ENCODE results near the gene TCIRG1.
A peak's percentile ranks its signal among the peaks of the same experiment; 100 is the strongest.

Gene TCIRG1

DNA sequence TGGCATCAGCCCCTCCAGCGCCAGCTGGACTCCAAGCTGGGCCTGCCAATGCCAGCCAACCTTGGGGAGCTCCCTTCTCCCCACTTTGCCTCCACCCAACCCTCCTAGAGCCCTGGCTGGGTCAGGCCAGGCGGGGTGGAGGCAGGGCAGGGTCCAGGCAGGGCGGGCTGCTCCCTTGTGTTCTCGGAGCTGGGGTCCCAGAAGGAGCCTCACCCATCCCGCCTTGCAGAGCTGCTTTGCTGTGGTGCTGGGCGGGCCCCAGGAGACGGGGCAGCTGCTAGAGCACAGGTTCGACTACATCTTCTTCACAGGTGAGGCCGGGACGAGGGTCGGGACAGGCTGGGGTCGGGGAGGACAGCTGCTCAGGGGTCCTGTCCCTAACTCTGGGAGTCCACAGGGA lies 19.3 kb upstream of the TCIRG1 start:
- no peak for DNase-seq

DNA sequence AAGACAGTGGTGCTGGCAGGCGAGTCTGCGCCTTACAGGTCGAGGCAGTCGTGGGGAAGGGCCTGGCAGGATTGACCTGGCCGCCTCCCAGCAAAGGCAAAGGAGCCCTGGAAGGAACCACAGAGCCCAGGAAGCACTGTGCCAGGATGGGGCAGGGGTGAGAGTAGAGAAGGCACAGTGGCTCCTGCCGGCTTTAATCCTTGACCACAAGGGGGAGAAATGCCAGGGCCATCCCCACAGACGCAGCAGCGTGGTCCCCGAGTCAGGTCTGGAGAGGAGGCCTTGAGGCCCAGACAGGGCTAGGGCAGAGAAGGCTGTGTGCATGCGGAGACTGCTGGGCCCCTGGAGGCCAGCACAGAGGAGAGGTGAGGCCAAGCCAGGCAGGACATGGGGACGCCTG lies 18.2 kb upstream of the TCIRG1 start:
- DNase-seq = peak; percentile 70

DNA sequence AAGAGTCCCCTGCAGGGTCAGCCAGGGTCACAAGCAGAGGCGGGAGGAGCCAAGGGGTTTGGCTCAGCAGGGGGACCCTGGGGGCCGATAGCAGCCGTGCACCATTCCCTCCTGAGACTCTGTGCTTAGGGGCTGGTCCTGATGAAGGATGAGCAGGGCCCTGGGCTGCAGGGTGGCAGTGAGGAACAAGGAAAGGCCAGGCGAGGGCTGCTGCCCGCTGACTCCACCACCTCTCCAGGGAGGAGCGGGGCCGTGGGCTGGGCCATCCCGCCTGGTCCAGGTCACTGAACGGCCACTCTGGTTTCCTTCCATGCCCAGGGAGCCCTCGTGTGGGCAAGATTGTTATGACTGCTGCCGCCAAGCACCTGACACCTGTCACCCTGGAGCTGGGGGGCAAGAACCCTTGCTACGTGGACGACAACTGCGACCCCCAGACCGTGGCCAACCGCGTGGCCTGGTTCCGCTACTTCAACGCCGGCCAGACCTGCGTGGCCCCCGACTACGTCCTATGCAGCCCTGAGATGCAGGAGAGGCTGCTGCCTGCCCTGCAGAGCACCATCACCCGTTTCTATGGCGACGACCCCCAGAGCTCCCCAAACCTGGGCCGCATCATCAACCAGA lies 17.5 kb upstream of the TCIRG1 start:
- peak; percentile 78 for DNase-seq

DNA sequence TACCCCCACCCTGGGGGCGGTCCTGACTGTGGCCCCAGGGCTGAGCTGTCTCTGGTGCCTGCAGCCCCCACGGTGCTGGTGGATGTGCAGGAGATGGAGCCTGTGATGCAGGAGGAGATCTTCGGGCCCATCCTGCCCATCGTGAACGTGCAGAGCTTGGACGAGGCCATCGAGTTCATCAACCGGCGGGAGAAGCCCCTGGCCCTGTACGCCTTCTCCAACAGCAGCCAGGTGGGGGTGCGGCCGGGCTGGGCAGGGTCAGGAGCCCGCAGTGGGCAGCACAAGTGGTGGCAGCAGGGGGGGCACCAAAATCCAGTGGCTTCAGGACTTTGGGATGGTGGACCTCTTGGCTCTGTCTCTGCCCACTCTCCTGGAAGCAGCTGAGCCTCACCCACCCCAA lies 16.3 kb upstream of the TCIRG1 start:
- no peak for DNase-seq

DNA sequence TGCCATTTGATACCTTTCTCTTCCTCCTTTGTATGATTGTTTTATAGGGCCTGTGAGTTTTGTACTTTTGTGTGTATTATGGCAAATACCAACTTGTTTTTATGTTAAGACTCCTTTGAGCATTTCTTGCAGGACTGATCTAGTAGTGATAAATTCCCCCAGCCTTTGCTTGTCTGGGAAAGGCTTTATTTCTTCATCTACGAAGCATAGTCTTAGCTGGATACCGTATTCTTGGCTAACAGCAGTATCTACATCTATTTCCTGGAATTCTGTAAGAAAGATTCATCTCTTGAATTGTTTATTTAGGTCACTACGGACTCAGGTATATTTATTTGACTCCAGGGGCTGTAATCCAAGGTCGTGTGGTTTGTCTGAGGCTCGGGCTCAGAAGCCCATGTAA lies 14.3 kb upstream of the TCIRG1 start:
- DNase-seq = no peak

DNA sequence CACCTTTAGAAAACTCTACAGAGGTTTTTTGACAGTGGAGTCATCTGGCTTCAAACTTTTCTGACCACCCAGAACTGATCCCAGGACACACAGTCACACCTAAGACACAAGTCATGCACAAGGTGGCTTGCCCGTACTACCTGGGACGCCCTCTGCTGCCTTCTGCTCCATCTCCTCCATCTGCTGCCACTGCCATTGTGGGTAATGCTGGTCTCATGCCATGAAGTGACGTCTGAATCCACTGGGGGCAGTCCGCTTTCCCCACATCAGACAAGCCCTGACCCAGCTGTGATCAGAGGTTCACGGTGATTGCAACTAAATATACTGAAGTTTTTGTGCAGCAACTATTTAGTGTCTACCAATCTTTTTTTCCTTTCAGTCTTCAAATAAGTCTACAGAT lies 13.8 kb upstream of the TCIRG1 start:
- peak; percentile 86 for DNase-seq

DNA sequence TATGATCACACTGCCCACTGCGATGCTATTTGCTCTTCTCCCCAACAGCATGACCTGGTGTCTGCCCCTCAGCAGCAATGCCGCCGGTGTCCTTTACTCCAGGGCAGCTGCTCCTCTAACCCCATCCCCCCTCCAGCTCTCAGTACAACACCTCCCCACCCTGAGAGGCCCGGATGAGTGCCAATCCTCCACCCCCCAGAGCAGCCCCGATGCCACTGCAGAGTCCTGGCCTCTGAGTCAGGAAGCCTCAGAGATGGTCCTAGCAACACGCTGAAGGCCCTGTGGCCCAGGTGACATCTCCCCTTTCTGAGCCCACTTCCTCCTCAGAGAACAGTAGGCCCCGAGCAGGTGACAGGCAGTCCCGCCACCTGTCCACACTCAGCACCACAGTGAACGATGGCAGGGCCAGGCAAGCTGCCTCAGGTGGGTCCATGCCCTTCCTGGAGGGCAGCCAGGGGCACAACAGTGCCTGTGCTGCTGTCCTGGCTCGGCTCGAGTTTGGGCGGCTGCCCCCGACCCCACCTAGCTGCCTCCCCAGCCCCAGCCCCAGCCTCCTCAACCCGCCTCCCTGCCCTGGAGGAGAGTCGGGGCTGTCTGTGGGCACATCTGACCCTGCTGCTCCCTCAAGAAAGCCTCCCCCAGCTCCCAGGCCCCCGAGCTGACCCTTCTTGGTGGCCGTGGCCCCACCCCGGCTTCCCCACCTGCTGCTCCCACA lies 12.3 kb upstream of the TCIRG1 start:
- DNase-seq = no peak

DNA sequence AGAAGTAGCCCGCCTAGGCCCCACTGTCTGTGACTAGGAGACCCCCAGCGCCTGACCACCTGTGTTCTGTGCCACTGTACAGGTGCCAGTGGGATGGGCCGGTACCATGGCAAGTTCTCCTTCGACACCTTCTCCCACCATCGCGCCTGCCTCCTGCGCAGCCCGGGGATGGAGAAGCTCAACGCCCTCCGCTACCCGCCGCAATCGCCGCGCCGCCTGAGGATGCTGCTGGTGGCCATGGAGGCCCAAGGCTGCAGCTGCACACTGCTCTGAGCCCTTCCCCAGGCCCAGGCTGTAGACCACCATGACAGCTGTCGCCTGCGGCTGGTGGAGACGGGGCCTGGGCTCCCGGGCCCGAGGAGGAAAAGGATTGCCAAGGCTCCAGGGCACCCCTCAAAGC lies 11.2 kb upstream of the TCIRG1 start:
- DNase-seq = no peak

DNA sequence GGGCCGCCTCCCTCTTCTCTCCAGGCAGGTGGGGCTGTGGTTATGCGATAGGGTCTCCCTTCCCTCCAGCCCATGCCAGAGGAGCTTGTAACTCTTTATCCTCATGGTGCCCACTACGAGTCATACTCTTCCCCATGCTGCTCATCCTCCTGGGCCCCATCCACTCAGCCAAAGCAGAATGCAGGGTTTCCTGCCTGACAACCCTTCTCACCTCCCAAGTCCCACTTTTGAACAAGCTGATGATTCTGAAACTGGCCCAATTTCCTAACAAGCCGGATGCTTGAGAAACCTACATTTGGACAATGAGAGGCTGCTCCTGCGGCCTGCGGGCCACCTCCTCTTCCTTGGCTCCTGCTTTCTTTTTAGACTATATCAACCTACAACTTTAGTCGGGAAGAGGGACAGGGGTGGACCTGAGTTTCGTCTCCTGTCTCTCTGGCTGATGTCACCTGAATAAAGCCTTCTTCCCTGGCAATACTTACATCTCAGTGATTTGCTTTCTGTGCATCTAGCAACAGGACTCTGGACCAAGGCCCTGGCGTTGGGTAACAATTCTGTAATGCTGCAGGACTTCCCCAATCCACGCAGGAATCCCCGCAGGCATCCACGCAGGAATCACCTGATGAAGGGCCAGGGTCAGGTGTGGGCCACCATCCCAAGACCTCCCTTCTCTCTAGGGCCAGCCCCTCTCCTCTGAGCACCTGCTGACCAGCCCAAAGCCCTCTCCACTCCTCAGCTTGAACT lies 9.9 kb upstream of the TCIRG1 start:
- no peak for DNase-seq

DNA sequence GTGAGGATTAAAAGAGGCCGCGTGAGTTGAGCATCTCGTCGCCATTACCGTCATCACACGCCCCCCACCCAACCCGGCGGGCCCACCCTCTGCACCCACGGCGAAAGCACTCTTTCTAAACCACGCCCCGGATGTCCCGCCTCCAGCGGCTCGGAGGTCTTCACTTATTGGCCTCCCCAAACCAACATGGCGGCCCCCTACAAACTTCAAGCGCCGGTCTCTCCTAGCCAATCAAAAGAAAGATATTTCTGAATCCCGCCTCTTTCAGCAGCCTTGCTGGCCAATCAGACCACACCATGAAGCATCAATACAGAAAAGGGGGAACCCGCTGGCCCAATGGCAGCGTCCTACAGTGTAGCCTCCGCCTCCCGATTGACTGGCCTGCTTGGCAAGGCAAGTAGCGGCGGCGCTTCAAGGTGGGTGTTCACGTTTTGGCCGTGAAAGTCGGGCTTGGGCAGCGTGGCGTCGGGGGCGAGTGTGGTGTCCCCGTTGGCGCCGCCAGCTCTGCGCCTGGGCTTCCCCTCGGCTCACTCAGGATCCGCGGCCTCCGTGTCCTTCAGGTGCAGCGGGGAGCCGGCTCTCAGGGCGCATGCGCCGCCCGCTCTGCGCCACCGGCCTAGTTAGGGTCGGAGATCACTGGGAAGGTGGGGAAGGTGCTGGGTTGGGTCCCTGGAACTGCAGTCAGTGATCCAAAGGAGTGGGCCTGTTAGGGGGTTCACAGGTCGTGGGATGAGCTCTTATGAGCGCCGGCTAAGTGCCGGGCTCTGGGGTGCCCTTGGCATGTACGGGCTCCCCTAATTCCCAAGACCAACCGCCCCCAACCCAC lies 8.3 kb upstream of the TCIRG1 start, which contains the start of gene NDUFS8:
Gene NDUFS8, plus strand, starts transcription at position 364 of the 826 bp plus-strand sequence. CDS start 1,471 bp downstream, outside the sequence.
- DNase-seq = peak; percentile 100

DNA sequence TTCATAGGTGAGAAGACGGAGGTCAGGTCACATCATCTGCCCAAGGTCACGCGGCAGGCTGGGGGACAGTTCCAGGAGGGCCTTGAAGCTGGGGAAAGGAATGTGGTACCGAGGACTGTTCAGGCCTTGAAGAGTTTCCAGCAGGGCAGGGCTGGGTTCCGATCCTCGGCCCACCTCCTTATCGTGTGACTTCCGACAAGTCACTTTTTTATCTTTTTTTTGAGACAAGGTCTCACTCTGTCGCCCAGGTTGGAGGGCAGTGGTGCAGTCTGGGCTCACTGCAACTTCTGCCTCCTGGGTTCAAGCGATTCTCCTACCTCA lies 7.7 kb upstream of the TCIRG1 start:
- DNase-seq = no peak

DNA sequence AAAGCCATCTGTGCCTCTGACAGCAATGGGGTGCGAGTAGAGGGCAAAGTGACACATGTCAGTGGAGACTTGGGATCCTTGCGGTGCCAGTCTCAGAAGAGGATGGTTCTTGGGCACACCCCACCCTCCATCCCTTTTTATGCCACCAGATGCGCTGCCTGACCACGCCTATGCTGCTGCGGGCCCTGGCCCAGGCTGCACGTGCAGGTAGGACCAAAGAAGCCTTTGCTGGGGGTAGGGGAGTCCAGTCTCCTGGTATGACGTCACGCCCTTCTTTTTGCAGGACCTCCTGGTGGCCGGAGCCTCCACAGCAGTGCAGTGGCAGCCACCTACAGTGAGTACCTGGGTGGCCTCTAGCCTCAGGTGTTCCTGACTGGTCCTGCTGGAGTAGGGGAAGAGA lies 6.8 kb upstream of the TCIRG1 start:
- no peak for DNase-seq

DNA sequence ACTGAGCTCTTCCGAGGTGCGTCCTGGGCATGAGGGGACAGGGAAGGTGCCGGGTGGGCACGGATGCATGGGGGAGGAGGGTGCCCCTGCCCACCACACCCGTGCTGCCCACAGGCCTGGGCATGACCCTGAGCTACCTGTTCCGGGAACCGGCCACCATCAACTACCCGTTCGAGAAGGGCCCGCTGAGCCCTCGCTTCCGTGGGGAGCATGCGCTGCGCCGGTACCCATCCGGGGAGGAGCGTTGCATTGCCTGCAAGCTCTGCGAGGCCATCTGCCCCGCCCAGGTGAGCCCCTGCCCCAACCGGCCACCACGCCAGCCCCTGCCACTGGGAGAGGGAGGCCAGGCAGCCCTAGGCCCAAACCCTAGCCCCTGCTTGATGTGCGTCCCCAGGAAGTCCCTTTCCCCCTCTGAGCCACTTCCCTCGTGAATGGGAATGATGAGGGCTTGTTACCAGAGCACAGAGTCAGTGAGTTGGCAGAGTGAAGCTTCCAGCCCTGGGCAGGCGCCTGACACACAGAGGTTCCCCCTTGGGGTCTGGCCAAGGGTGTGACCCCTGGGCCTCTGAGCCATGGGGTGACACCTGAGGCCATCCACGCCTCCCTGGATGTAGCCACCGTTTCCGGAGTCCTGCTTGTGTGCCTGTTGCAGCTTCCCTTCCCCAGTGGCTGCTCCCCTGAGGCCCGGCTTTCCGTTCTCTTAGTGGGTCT lies 5.7 kb upstream of the TCIRG1 start:
- no peak for DNase-seq

DNA sequence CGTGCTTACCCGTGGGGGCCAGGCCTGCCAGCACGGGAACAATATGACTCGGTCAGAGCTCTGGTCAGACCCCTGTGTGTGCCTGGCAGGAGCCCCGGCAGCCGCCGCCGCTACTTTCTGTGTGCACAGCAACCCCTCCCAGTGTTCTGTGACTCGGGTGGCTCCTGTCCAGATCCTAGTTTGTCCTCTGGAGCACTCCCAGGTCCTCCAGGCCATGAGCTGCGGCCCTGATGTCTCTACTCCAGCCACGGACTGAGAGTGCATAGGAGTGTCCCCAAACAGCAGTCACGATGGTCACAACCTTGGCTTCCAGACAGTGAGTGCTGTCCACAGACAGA lies 5.1 kb upstream of the TCIRG1 start:
- DNase-seq = no peak

DNA sequence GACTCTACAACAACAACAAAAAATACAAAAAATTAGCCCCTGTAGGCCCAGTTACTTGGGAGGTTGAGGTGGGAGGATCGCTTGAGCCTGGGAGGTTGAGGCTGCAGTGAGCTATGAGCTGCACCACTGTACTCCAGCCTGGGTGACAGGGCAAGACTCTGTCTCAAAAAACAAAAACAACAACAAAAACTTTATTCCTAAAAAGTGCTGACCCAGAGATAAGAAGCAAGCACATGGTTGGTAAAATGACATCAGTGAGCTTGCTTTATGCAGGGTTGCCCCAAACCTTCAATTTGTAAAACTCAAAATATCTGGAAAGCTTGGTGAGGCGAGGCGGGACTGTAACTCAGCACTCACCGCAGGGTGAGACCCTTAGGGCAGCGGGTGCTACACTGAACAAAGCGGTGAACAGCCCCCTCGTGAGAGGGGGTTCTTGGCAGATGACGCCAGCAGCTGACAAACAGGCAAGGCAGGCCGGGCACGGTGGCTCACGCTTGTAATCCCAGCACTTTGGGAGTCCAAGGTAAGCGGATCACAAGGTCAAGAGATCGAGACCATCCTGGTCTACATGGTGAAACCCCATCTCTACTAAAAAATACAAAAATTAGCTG lies 3.5 kb upstream of the TCIRG1 start:
- no peak for DNase-seq

DNA sequence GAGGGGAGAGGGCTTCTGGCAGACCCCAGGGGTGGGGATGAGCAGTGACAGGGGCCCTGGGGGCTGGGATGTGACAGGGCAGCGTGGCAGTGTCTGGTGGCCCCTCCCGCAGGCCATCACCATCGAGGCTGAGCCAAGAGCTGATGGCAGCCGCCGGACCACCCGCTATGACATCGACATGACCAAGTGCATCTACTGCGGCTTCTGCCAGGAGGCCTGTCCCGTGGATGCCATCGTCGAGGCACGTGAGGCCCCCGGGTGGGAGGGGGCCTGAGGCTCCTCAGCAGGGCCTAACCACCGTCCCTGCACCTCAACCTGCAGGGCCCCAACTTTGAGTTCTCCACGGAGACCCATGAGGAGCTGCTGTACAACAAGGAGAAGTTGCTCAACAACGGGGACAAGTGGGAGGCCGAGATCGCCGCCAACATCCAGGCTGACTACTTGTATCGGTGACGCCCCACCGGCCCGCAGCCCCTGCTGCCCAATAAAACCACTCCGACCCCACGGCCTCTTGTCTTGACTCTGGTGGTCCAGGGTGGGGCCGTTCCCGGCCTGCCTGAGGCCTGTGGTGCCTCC lies 2.6 kb upstream of the TCIRG1 start:
- no peak for DNase-seq

DNA sequence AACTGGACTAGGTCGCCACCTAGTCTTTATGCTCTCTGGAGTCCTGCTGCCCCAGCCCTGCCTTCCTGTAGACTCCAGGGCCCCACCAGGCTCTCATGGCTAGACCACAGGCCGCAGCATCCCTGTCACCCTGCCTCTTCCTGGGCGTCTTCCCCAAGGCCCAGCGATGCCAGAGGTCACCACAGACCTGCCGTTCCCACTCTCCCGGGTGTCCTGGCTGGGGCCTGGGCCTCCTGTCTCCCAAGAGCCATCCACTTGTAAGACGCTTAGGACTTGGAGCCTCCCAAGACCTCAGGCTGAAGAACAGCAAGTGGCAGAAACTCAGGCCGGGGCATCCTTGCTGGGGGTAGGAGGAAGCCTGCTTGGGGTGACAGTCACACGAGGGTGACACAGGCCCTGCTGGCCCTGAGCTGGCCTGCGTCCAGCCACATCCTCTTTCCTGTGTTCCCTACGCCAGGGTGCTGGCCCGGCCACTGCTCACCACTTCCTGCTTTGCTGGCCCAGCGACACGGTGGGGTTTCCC lies 2.0 kb upstream of the TCIRG1 start:
- DNase-seq = no peak

DNA sequence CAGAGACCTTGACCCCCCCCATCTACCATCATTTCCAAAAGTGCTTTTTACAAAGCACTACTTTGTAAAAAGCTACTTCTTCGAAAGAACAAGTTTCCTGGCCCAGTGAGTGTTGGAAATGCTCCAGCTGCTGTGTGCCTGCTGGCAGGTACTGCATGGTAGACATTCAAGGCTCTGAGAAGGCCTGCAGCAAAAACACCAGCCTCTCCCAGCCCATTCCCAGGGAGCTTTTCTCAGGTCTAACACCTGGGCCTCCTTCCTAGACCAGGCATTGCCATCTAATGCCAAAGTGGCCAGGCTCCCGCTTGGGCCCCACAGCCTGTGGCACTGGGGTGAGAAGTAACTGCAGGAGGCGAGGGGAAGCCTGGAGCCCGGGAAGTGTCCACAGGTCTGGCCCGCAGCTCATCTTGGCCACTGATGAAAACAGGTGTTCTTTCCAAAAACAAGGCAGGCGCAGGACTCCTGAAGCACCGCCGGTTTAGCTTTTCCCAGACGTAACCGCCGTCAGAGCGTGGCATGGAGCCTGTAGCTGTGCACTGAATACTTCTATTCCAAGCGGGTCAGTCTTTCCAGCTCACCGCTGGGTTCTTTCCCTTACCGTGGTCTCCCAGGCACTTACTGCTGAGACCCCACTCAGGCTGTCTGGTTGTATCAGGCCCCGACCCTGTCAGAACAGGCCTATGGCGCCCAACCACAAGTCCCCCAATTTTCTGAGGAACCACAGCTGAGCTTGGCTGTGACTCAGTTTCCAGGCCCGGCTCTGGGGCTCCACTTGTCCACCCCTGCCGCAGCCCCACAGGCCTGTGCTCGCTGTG lies 1.2 kb upstream of the TCIRG1 start:
- DNase-seq = peak; percentile 63

DNA sequence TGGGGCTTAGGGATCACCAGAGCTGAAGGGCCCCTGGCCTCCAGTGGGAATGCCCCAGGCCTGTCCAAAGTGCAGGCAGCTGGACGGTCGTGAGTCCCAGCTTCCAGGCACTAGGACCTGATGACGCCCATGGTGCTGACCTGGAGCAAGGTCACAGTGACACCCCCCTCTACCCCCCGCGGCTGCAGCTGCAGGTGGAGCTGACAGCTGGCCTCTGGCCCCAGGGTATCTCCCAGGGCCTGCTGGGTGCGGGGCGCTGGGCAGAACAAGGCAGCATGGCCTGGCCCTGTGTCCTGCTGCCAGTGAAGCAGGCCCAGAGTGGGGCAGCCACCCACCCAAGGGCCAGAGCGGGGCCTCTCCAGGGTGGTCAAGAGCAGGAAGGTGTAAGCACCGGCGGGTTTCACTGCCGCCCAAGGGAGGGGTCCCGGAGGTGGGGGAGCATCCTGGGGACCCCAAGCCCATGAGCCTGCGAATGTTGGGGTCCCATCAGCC lies 553 bp upstream of the TCIRG1 start:
- DNase-seq = peak; percentile 88

DNA sequence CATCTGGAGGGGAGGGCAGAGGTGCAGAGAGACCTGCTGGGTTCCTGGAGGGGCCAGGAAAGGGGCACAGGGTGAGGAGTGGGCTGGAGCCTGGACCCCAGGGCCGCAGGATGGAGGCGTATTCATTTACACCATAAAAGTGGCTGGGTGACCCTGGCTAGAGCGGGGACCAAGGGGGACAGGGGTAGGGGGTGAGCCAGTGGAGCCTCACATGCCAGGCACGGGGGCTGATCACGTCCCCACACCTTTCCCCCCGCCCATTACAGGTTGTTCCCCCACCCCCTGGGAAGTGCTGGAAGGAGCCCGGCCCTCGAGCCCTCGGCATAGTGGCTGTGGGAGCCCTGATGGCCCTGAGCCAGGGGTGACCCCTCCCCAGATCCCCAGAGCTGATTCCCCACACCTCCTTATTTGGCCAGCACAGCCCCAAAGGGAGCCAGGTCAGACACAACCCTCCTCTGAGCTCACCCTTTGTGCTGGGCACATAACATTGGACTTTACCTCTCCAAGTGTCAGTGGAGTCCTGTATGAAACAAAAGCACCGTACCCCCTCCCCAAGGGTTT lies 781 bp downstream of the TCIRG1 start:
- DNase-seq = peak; percentile 34
